ENCODE results near the gene PARD3B.

PARD3B gene

DNA sequence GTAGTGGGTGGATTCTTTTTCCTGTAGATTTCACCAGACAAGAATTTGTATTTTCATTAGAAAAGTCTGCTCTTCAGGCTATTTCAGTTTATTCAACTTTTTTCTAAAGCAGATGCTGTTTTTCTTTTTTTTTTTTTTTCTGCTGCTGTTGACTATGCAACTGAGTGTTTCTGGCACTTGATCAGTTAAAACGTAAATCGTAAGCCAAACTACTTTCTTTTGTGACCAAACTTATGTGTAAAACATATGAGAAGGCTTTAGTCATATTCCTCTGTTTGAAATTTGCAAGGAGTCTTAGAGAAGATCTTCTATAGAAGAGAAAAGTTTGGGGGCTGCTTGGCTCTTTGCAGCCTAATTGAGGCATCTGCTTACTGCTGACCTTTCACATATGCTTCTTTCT is 170.1 kb downstream of the PARD3B start:
- DNase-seq = no peak

DNA sequence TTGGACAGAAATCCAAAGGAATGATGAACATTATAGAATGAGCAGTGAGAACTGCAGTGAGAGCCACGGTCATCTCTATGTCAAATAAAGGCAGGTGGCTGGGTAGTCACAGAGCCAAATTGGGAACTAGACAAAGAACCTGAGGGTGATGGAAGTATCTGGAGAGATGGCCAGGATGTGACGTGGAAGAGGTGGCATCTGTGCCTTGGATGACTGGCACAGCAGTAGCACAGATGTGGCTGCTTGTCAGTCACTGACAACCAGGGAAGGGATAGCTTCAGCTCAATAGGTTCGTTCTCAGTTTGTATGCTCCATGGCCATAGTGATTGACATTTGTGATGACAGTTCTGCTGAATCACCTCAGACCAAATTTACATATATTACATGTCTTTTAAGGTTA is 172.3 kb downstream of the PARD3B start:
- DNase-seq = no peak

DNA sequence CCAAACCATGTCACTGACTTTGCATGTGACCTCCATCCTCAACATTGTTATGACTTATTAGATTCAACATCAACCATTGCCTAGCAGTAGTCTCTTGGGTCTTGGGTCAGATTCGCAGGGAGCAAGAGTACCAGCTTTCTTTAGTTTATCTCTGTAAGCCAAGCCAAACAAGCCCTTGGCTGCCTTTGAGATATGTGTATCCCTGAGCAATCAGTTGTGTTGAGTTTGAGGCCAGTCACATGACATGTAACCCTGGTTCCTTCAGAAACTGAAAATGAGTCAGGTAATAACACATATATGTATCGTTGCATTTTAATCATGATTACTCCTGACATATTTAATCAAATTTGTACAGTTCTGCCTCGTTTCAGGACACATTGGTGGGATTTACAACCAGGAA is 173.3 kb downstream of the PARD3B start:
- no peak for DNase-seq

DNA sequence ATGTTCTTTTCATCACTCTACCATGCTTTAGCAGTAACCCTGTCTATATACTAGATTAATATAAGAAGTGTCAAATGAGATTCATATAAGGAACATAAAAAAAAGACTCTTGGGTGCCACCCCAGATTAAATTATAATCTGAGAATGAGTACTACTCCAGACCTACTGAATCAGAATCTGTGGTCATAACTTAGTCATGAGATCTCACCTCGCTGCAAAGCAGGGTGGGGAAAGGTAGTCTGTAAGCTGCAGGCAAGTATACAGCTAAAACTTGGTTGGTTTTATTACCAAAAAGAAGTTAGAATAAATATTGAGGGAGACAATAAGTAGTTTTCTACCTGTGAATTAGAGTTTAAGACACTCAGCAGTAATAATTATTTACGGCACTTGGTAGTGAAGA is 175.6 kb downstream of the PARD3B start:
- no peak for DNase-seq

DNA sequence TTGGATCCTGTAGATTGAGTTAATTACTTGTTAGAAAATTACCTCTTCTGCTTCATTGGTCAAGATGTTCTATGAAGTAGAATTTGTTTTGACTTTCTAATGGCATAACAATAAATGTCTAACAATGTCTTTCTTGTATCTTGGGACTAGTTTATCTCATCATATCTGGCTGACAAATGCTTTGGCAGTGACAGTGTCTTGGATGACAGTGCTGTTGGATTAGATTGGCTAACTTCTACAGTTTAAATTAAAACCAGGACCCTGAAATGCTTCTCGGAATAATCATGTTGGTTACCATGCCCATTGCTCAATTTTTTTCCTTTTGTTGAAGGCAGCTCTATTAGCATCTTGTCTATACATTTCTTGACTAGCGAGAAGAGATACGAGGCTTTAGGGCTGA is 176.9 kb downstream of the PARD3B start:
- no peak for DNase-seq

DNA sequence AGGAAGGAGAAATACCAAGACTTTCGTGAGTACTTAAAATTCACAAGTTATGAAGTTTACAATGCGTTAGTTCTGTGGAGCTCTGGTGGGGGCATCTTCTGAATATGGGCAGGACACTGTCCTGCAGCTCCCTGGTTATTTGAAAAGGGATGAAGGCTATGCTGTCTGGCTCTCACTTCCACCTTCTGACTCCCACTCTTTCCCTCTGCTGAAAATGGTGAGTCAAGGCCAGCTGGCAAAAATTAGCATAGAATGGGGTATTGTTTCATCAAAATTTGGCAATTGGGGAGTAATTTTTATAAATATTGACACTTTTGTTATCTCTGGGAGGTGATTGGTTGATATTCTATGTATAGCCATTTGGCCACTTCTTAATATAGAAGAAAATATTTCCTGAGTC is 177.4 kb downstream of the PARD3B start:
- no peak for DNase-seq

DNA sequence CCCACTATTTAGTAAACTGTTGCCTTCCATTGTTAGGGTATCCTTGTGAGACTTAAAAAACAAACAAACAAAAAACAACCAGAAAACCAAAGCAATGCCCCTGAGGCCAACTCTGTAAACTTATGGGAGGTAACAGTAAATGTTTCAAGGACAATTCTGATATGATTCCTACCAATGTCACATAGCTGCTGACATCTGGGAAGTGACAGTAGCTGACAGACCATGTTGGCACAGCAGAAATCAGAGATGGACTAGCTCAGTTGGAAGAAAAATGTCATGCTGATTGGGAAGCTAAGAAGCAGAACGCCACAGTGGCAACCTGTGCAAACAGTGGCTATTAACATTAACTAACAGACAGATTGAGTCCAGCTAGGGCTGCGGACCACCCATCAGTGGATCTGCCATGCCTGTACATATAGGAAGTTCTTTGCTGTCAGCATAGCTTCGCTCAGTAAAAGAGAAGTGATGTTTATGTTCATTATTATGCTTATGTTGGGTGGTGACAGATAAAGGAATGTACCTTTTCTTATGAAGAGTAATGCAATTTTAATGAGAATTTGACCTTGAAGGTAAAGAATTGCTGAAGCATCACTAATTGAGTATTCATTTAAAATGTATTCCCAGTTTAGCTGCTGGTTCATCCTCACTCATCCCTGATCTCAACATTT is 180.6 kb downstream of the PARD3B start:
- DNase-seq = no peak

DNA sequence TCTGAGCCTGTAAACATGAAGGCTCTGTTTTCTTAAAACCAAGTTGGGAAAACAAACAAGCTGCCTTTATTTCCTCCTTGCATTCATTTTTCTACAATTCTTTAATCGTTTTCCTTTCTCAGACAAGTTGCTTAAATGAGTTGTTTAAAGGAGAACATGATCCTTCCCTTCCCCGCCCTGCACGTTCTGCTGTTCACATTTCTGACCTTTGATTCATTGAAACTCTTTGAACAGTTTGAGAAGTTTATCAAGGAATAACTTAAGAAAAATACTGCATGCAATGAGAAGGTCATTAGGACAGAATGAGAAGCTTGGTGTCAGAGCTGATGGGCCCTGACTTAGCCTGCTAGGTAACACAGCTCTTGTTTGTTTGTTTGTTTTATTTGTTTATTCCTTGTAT is 181.6 kb downstream of the PARD3B start:
- no peak for DNase-seq

DNA sequence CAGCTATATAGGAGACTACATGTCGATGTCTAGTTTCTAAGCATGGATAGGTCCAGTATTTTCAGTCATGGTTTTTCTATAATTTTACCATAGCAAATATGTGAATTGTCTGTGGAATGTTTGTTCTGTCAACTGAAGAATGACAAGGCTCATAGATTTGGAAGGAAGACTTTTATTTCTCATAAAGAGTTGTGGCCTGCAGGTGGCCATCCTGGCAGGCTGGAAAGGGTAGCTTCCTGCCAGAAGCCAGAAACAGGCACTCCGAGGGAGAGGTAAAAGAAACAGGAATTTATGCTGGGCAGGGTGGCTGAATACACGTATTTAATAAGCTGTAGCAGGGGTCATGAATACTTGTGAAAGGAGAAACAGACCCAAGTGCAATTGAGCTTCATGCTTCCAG is 182.1 kb downstream of the PARD3B start:
- DNase-seq = no peak

DNA sequence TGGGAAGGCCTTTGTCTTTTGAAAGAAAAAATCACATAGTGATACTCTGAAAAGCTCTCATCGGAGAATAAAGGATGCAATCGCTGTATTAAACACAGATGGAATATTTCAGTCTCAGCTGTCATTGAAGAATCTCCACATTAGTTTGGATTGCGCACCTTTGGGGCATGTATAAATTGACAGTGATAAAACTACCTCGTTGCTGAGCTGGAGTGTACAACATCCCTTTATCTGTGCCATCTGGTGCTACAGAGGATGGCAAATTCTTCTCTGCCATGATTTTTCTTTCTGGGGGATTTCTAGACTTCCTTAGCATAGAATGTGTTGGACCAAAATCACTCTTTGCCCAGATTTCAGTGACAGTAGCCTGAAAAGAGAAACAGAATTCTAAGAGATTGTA is 185.3 kb downstream of the PARD3B start:
- no peak for DNase-seq

DNA sequence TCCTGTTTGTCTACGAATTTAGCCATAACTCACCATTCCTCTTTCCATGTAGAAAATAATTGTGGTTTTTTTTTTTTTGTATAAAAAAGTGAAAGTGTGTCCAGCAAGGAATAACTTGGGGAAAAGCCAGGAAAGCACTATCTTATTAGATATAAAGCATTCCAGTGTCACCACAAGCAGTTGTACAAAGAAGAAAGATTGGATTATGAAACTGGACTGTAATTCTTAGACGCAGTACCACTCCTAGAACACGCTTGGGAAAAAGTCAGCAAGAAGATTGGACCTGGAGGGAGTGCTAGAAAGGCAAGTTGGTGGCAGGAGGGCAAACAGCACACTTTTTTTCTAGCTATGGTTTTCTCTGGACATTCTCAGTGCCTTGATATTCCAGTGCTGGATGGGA is 186.7 kb downstream of the PARD3B start:
- DNase-seq = peak; percentile 83

DNA sequence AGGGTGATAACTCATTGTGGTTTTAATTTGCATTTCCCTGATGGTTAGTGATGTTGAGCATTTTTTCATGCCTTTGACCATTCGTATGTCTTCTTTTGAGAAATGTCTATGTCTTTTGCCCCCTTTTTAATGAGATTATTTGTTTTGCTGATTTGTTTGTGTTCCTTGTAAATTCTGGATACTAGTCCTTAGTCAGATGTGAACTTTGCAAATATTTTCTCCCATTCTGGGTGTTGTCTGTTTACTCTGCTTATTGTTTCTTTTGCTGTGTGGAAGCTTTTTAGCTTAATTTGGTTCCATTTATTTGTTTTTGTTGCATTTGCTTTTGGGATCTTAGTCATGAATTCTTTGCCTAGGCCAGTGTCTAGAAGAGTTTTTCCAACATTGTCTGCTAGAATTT is 192.0 kb downstream of the PARD3B start:
- no peak for DNase-seq

DNA sequence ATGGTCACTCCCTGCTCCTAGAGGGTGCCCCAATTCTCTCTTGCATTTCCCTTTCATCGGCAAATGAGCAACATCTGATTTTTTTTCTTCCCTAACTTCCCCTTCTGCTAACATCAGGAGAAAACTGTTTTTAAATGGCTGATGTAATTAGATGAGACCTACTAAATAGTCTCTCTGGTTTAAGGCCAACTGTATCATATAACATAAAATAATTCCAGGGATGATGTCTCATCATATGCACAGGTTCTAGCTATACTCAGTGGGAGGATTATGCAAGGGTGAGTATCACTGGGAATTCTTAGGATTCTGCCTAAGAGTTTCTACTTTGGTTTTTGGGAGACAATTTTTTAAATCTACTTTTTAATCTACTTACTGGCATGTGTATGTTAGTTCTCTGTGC is 193.4 kb downstream of the PARD3B start:
- DNase-seq = peak; percentile 76

DNA sequence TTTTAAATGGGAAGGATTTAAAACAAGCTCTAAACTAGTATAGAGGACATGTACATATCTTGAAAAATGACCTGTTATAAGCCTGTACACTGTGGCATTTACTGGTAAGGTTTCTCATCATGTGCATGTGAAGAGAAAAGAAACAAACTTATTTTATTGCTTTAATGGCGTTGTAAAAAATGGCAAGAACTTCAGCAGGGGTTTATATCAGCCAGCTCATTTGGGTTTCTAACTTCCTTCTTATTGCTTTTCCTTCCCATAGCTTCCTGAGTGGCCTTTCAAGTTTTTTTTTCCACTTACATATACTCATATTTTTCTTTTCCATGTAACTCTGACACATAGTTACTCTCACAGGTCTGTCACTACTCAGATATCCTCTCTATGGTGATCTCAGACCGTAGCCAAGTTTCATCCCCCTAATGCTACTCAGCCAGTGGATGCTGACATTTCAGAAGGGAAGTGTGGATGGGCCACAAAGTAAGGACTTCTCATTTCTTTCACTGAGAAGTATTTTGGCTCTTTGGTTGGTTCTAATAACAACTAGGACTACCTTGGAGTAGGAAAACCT is 198.2 kb downstream of the PARD3B start:
- peak; percentile 22 for DNase-seq

DNA sequence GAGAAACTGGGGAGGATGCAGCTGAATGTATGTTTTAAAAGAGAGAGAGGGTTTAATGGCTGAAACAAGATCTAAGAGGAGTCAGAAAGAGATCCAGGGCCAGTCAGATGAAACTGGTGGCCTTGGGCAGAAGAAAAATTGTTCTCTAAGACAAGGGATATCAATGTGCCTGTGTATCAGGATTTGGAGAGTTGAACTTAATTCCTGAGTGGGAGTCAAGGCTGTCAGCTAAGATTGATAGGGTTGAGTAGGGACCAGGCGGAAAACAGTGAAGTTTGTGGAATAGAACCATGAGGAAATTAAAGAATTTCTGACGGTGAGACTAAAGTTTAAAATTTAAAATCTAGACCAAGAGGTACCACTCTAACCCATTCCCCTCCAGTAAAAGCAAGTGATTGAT is 199.2 kb downstream of the PARD3B start:
- no peak for DNase-seq

DNA sequence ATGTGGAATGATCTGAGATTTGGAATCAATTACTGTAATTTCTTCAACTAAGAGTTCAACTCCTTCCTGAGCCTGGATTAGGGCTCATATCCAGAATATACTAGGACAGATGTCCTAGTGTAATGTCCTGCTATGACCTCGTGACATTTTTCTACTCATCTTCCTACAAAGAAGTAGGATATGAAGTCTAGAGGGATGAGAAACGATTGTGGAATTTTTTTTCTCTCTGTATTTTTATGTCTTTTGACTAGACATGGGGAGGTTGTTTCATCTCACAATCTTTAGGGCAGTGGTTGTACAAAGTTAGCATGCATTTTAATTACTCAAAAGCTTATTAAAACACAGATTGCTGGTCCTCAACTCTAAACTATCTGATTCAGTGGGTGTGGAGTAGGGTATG is 203.0 kb downstream of the PARD3B start:
- DNase-seq = no peak

DNA sequence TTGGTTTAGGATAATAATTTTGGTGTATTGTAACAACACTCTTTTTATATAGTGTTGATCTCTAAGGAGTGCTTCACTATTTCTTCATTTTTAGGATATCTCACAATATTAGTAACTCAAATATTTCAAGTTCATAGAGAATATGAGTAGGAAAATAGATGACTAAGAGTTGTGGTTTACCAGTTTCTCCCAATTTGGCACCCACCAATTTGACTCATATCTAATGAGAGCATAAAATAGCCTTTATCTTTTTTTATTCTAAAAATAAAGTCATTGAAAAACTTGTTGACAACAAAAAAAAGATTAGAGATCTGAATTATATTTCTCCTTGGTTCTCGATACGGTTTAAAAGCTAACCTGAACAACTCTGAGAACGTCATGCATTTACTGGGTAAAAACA is 204.0 kb downstream of the PARD3B start:
- peak; percentile 86 for DNase-seq

DNA sequence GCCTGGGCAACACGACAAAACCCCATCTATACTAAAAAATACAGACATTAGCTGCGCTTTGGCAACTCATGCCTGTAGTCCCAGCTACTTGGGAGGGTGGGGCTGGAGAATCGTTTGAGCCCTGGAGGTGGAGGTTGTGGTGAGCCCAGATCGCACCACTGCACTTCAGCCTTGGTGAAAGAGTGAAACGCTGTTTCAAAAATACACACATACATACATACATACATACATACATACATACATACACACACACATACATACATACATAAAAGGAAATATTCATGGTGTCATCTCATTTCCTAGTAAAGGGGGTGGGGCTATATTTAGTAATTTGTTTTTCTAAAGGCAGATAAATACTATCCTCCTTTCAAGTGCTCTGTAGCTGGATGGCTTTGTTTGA is 205.1 kb downstream of the PARD3B start:
- DNase-seq = no peak

DNA sequence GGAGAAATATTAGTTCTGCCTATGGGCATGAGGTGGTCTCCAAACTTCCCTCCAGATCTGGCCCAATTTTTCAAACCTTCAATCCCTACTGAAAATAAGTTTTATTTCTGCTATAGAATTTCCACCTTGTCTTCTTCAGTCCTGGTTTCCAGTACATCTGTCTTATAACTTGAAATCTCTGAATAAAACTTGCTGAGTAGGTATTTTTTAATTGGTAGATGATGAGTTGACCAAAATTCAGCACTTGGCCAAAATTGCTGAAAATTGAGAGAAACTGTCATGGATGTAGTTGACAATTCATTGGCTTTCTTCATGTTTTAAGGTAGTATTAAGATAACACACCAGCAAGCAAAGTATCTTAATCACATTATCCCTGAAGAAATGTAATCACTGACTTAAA is 206.2 kb downstream of the PARD3B start:
- no peak for DNase-seq

DNA sequence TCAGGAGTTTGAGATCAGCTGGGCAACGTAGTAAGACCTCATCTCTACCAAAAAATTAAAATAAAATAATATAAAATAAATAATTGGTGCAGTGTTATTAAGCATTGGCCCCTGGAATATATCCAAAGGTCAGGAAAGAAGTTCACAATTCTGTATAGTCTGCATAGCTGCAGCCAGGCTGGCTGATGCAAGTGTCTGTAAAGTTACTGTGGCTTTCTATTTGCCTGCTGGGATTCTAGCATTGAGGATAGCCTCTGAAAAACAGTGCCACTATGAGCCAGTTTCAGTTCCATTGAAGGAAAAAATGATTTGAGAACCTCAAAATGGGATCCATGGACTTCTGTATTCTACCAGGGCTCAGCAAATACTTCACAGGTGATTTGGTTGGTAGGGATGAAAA is 208.6 kb downstream of the PARD3B start:
- peak; percentile 82 for DNase-seq

DNA sequence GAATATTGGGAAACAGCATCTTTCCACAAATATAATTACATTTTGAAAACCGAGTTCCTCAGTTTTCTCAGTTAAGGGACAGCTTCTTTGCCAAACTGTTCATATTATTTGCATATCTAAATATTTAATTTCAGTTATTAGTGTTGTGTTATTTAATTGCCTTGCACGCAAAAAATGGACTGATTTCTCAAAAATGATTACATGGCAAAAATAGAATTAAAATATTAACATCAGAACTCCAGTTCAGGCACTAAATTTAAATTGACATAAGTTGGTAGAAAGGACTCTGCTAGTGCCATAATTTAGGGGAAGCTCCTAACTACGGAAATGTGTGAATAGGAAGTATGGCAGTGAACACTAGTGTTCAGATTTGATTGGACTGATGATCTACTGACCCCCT is 209.6 kb downstream of the PARD3B start:
- DNase-seq = no peak

DNA sequence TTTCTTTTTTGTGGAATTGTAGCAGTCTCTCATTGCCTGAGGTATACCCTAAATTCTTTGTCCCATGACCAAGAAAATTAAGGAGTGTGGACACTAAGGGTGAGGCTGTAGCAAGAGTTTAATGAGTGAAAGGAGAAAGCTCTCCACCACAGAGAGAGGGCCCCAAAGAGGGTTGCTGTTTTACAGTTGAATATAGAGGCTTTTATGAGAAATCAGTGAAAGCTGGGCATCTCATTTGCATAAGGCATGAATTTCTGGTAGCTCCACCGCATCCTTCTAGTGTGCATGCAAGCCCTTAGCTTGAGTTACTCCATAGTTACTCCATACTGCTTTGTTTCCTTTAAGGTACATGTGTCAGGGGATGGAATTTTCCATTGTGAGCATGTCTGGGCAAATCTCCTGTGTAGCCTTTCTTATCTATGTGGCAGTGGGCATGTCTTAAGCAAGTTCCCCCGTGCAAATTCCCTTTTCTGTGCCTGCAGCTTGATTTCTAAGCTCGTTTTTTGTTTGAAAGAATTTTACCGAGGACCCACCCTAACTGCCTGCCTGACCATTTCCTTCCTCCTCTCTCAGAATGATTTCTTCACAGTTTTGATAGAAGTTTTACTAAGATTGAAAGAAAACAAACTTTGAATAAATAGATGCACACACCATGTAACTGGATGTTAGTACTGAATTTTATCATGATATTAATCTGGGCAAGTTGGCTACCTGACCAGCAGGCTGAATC is 218.9 kb downstream of the PARD3B start:
- no peak for DNase-seq

DNA sequence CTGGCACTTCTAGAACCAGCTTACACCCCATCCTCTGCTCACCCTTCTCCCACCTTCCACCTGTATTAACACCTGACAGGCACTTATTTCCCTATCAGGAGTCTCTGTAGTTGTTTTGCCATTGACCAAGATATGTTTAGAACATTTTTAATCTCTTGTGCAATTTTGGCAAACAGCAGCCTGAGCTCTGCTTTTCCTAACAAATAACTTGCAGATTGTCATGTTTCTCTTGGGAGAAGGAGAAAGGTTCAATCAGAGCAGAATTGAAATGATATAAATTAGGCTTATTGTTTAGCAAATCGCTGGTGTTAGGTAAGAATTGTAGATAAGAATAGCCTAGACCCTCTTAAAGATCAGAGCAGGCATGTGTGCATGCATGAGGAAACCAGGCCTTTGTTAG is 225.5 kb downstream of the PARD3B start:
- DNase-seq = no peak

DNA sequence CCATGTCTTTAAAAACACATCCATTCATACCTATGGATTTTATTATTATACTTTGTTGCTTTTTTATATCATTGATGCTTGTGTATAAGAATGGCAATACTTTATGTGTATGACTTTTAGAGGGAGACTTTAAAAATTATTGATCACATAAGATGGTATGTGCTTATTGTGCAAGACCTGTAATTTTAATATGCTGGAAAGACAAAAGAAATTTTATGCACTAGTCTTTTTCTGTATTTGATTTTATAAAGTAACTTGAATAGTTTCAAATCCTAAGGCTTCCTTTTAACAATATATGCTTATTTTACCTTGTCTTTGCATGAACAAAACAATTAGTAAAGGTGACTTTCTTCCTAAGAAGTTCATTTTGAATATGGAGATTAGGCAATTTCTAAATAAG is 226.4 kb downstream of the PARD3B start:
- DNase-seq = no peak

DNA sequence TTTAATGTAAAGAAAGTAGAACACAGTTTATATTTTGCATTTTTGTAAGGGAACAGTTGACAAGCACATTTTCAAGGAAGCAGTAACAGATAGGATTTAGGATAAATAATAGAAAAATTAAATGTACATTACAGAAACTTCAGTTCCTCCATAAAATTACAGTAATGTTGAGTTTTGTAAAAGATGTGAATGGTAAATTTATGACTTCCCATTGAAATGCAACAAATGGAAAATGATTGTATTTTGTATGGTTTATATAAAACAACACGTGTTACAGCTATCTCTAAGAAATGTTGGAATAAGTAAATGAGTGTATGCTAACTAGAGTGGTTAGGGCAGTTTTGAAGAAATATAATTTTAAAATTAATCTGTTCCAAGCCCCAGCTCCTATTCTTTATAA is 227.3 kb downstream of the PARD3B start:
- no peak for DNase-seq

Data from fibroblast of upper back skin (primary cell).